Measurements from ENCODE around the gene INHBB. TPM values are rescaled to one million over a fixed set of nuclear protein-coding genes. Genes with fewer than 3 reads are reported as not detected.

Gene INHBB
- total RNA-seq, 1 donor from 2014 or later, result 0.23 TPM

GRCh38 chr2:120321721-120322284 lies 24.1 kb upstream of the INHBB start:
- no peak for DNase-seq (ENCODE audit: low read depth)
- H3K4me3 ChIP-seq (ENCODE audit: low read depth, low read length), result no peak overlapping the region
- no peak for TF ChIP-seq CTCF (conservative IDR thresholded peaks at IDR 0.05; ENCODE audit: low read depth, low read length)

GRCh38 chr2:120322329-120322728 lies 23.6 kb upstream of the INHBB start:
- DNase-seq (ENCODE audit: low read depth), result no peak
- TF ChIP-seq CTCF (conservative IDR thresholded peaks at IDR 0.05; ENCODE audit: low read depth, low read length), result no peak
- no peak overlapping the region for H3K4me3 ChIP-seq (ENCODE audit: low read depth, low read length)

- no peak for DNase-seq (ENCODE audit: low read depth)
- TF ChIP-seq CTCF (conservative IDR thresholded peaks at IDR 0.05; ENCODE audit: low read depth, low read length), result no peak
- no peak overlapping the region for H3K4me3 ChIP-seq (ENCODE audit: low read depth, low read length)
Measured at GRCh38 chr2:120323214-120323613, 22.7 kb upstream of the INHBB start.

GRCh38 chr2:120323807-120324399 lies 22.0 kb upstream of the INHBB start:
- H3K4me3 ChIP-seq (ENCODE audit: low read depth, low read length), result no peak overlapping the region
- TF ChIP-seq CTCF (conservative IDR thresholded peaks at IDR 0.05; ENCODE audit: low read depth, low read length), result no peak
- DNase-seq (ENCODE audit: low read depth), result no peak

DNA sequence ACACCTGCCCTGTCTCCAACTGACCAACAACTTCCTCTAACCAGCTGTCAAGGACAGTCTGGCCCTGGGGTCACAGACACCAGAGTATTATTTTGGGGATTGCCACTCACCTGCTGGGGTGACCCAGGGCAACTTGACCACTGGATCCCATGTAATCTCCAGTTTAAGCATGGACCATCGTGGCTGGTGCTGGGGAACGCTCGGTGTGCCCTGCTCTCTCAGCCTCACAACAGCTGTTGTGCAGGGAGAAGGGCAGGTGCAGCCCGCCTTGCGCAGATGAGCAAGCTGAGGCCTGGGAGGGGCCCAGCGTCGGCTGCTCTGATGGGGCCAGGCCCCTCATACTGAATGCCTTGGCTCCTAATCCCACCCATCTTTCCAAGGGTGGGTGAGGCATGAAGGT lies 21.0 kb upstream of the INHBB start:
- H3K4me3 ChIP-seq (ENCODE audit: low read depth, low read length), result no peak overlapping the region
- no peak for TF ChIP-seq CTCF (conservative IDR thresholded peaks at IDR 0.05; ENCODE audit: low read depth, low read length)
- no peak for DNase-seq (ENCODE audit: low read depth)

GRCh38 chr2:120326066-120326465 lies 19.9 kb upstream of the INHBB start:
- H3K4me3 ChIP-seq (ENCODE audit: low read depth, low read length), result no peak overlapping the region
- TF ChIP-seq CTCF (conservative IDR thresholded peaks at IDR 0.05; ENCODE audit: low read depth, low read length), result no peak
- DNase-seq (ENCODE audit: low read depth), result no peak

Data from epithelial cell of proximal tubule (primary cell).